Effector CD8-positive, alpha-beta T cell (primary cell): Measurements from ENCODE around the gene CKAP4.

Source experiments
- DNase-seq: peaks from one replicate; lab custom pipeline; 2025; lab: John Stamatoyannopoulos, UW

Gene CKAP4

DNA sequence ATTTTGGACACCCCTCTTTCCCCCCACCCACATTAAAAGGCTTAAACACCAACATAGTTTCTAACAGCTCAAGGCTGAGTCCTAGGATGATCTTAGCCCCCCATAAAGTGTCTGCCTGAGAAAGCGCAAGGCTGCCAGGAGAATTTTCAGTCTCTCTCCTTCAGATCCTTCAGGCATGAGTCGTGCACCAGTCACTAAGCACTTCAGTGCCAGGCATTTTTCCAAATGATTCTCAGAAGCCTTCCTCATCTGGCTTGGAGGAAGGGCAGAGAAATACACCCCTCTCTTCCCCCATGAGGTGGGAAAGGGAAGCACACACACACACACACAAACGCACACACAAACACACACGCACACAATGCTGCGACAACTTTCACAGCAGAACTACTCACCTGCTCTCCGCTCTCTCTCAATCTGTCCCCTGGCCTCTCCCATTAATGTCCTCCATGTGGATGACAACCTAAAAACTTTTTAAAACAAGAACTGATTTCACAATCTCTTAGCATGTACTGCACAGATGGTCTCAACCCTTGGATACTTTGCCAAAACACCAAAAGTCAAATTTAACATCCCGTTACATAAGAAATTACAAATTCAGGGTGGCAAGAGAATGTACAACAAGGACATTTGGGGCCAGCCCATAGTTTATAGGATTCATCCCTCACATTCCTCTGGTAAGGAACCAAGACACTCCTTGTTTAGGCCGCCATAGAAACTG lies 49.8 kb downstream of the CKAP4 start:
- DNase-seq: no peak

DNA sequence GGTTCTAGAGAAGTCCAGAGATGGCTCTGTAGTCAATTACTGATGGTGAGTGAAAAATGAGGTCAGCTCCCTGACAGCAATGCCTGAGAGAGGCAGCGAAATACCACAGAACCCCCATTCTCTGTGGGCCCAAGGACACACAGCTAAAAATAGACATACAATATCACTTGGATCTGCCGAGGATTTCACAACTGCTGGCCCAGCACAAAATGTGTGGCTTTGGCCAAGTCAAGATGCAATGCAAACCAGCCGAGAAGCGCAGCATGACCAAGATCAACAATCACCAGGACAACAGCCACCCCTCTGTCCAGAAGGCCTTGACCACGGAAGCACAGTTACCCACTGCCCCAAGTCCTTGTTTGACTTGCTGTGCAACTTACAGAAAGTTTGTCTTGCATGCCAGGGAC lies 52.2 kb downstream of the CKAP4 start:
- DNase-seq: no peak

DNA sequence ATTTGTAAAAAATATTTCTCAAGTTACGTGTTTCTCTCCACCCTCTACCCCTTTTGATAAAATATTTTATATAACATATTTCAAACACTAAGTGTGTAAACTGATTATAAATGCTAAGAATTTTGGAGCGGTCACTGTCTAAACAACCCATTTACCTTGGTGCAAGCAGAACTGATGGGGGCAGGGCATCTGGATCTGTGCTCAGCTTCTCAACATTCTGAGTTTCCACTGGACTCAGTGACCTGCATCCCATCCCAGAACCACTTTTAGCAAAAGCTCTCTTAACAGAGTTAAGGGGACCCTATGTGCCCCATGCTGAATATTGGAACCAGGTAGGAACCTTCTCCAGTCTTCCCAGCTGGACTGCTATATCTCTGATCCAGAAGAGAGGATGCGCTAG lies 53.5 kb downstream of the CKAP4 start:
- DNase-seq: no peak

DNA sequence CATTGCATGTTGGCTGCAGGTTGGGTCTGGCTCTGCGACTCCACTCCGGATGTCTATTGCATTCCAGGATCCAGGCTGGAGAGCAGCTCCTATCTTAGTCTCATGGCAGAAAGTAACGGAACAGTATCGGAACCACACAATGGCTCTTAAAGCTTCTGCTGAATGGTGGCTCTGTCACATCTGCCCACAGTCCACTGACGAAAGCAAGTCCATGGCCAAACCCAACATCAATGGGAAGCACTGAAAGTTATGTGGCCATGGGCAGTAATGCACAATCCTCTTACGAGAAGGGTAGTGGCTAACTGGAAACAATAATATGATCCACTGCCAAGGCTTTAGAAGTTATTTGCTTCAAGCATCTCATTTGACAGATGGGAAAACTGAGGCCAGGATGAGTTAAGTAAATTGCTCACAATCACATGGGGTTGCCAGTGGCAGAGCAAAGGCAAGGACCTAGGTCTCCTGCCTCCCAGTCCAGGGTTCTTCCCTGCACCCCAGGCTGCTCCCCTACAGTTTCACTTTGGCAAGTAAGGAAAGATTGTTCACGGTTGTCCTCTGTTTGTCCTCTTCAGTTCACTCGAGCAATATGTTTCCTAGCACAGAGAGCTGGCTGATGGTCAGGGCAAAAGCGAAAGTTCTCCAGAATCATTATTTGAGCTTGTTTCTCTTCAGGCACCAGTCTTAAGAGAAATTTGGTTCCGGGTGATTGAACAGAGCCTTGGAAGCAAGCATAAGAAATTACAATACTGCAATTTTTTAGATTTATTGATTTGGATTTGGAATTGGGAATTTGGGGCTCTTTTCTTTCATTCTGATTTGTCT lies 54.2 kb downstream of the CKAP4 start:
- DNase-seq: no peak

DNA sequence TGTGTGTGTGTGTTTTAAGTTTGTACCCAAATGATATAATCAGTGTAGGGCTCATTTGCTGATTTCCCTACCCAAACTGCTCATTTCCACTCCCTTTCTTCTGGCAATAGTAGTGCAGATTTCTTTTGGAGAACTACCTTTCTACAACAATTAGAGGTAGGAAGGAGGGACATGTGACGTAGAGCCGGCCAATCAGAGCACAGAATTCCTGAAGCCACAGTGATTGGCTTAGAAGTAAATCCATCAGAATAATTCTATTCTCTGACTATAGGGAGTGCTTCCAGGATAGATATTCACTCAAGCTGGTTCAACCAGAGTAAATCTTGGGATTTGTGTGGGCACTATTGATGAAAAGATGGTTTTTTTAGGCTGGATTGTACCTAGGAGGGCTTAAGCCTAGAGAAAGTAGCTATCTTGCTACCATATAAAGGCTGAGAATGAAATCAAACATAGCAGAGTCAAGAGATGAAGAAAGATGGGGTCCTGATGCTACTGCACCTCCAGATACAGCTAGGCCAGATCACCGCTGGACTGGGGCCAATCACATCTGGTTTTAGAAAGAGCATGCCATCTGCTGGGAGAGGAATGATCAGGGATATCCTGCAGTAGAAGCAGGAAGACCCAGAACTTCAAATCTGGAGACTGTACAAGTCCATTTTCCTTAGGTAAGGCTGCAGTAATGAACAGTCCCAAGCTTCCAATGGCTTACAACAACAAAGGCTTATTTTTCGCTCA lies 55.0 kb downstream of the CKAP4 start:
- DNase-seq: no peak

DNA sequence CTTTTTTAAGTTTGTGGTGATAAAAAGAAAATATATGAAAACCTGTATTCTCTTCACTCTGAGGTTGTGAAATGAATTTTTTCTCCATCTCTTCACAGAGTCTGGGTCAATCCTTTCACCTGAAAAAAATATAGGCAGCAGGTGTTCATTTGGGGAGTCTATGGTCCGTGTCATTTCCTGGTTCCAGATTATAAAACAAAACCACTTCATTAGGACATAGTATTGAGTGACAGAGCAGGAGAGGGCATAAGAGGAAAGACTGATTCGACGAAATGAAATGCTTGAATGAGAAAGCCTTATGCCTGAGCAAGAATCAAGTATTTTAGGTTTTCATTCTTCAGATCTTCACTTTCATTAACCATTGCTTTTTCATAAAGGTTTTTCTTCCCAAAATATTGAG lies 57.2 kb downstream of the CKAP4 start:
- no peak for DNase-seq

DNA sequence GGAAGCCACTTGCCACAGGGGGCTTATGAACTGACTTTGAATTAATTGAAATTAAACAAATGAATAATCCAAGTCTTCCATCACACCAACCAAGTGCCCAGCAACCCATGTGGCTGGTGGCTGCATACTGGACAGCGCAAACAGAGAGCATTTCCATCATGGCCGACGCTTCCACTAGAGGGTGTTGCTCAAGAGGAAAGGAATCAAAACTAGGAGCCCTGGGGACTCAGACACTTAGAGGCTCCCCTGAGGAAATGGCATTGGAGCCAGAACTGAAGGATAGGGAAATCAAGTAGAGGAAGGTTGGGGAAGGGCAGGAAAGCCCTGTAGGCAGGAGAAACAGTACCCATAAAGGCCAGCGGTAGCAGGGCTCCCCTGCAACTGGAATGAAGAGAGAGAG lies 58.5 kb downstream of the CKAP4 start:
- DNase-seq: no peak

DNA sequence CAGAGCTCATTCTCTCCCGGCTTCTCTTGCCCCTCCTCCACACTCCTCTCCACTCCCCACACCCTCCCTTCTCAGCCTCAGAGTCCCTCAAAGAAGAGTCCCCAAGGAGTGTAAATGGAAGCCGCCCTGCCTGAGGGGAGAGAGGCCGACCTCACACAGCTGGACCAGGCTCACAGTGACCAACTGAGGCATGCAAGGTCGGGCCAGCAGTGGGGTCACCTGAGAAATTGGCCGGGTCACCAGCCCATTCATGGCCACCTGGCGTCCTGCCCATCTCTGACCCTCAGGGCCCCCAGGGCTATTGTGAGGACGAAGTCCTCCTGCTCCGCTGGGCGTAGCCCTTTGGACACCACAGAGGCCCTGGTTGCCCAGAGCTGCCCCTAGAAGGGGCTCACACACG lies 59.6 kb downstream of the CKAP4 start:
- DNase-seq: no peak
